Colonic mucosa (tissue), 4 donors: ENCODE measurements around the gene ADGB. TPM values are rescaled to one million over a fixed set of nuclear protein-coding genes. Genes with fewer than 3 reads are reported as not detected.
"Not testable (repeated sequence)": the region's sequence is repeated elsewhere in the genome, so short reads cannot be mapped to it uniquely, and the experiment has no call there.

Source experiments
- DNase-seq: peaks from one replicate; pipeline ENCODE4 v3.0.0-alpha.2; 2020
- H3K27ac ChIP-seq: fragments of 200-600 bp; one replicate; pipeline ENCODE4 v1.8.0; 2021
- H3K27me3 ChIP-seq: fragments of 200-600 bp; one replicate; pipeline ENCODE4 v1.8.0; 2021
- H3K36me3 ChIP-seq: fragments of 200-600 bp; one replicate; pipeline ENCODE4 v1.8.0; 2021
- H3K4me1 ChIP-seq: fragments of 200-600 bp; one replicate; pipeline ENCODE4 v1.8.0; 2021; ENCODE audit warnings: mild to moderate bottlenecking
- H3K4me3 ChIP-seq: fragments of 200-600 bp; one replicate; pipeline ENCODE4 v1.8.0; 2021
- H3K9ac ChIP-seq, 2 donors: one replicate each; pipeline ENCODE4 v1.7.0; 2013; ENCODE audit warnings: control low read depth in 2 of 2, low read depth in 2 of 2, low read length in 2 of 2
- H3K9me3 ChIP-seq: fragments of 200-600 bp; one replicate; pipeline ENCODE4 v1.8.0; 2021
- CTCF ChIP-seq: fragments of 200-600 bp; IDR thresholded peaks from one replicate; pipeline ENCODE4 v1.8.0; 2022; ENCODE audit warnings: antibody characterized with exemption, mild to moderate bottlenecking
- intact Hi-C: fragments of 100-400 bp; cut with DNase I; formaldehyde crosslinking; loops from one replicate; pipeline ENCODE4 v1.14.1; 2022
- total RNA-seq, 2 donors: library from RNA; stranded (reverse); fragmentation: NEBNext Ultra II Directional in 1 of 2; extraction: Animal tissue kit (Norgen Biotek cat#: 25700) in 1 of 2; gene quantifications; one replicate each; pipeline ENCODE4 v1.2.1, GENCODE V29; 2021
- donor health status: healthy.
- donor health status: DM: no; HTN: no; CAD: no.
- donor health status: DM: no; HTN: no; CAD: no.

Gene ADGB
- total RNA-seq: under 1 TPM; 0.57 to 0.72 TPM

GRCh38 chr6:146598772-146599405 is at the start of gene ADGB:
Gene ADGB (plus strand): TSS chr6:146598972. CDS start chr6:146599041, 69 bp downstream.
- H3K4me3 ChIP-seq: peak within 1 kb of the TSS; percentile 29
- peak within 1 kb of the TSS; percentile 16 for H3K27ac ChIP-seq
- intact Hi-C loops: loop anchor here (10.0 kb wide), 1 partner anchor 54 kb away; the partner anchor contains the start of gene RAB32
- no peaks in the 10 kb centered on the region for H3K9me3 ChIP-seq
- H3K36me3 ChIP-seq: no peaks in the 10 kb centered on the region
- H3K27me3 ChIP-seq: no peaks in the 10 kb centered on the region
- peak within 1 kb of the TSS; percentile 41 to 48 for H3K9ac ChIP-seq
- no peak for TF ChIP-seq CTCF
- peak; percentile 83 for DNase-seq
- no peaks in the 10 kb centered on the region for H3K4me1 ChIP-seq

- Histone ChIP-seq H3K9me3 (no peaks in the 10 kb centered on the region), H3K36me3 (peaks cover 6% of the 10 kb centered on the region), H3K4me3 (no peak overlapping the region), H3K27me3 (no peaks in the 10 kb centered on the region), H3K9ac (no peak overlapping the region), H3K4me1 (no peaks in the 10 kb centered on the region), H3K27ac (no peak overlapping the region)
- no peak for TF ChIP-seq CTCF
- intact Hi-C loops: no loop called here
- no peak for DNase-seq
Measured at GRCh38 chr6:146550911-146551310, 47.9 kb upstream of the ADGB start.

- Histone ChIP-seq H3K36me3 (peaks cover 6% of the 10 kb centered on the region), H3K27ac (no peak overlapping the region), H3K9ac (no peak overlapping the region), H3K9me3 (no peaks in the 10 kb centered on the region), H3K4me3 (no peak overlapping the region), H3K4me1 (no peaks in the 10 kb centered on the region), H3K27me3 (no peaks in the 10 kb centered on the region)
- no peak for DNase-seq
- TF ChIP-seq CTCF: no peak
- intact Hi-C loops: no loop called here
Measured at GRCh38 chr6:146551545-146551944, 47.2 kb upstream of the ADGB start.

- intact Hi-C loops: no loop called here
- no peak for DNase-seq
- no peak overlapping the region for H3K27ac ChIP-seq
- H3K27me3 ChIP-seq: no peaks in the 10 kb centered on the region
- H3K9me3 ChIP-seq: no peaks in the 10 kb centered on the region
- H3K9ac ChIP-seq: no peak overlapping the region
- H3K36me3 ChIP-seq: peaks cover 6% of the 10 kb centered on the region
- TF ChIP-seq CTCF: no peak
- H3K4me1 ChIP-seq: no peaks in the 10 kb centered on the region
- H3K4me3 ChIP-seq: no peak overlapping the region
Measured at GRCh38 chr6:146553377-146554135, 45.2 kb upstream of the ADGB start.

- no peak for DNase-seq
Measured at GRCh38 chr6:146560607-146561006, 38.2 kb upstream of the ADGB start.

GRCh38 chr6:146566661-146567060 is 32.1 kb upstream of the ADGB start:
- DNase-seq, H3K27ac ChIP-seq, H3K9me3 ChIP-seq, H3K36me3 ChIP-seq, H3K9ac ChIP-seq, H3K4me1 ChIP-seq, intact Hi-C loops, H3K27me3 ChIP-seq, H3K4me3 ChIP-seq: not testable (repeated sequence)

More at GRCh38 chr6:146560607-146561006, 38.2 kb upstream of the ADGB start:
- Histone ChIP-seq H3K4me3 (no peak overlapping the region), H3K36me3 (no peaks in the 10 kb centered on the region), H3K9ac (no peak overlapping the region), H3K4me1 (no peaks in the 10 kb centered on the region), H3K27me3 (no peaks in the 10 kb centered on the region), H3K27ac (no peak overlapping the region), H3K9me3 (no peaks in the 10 kb centered on the region)
- intact Hi-C loops: no loop called here
- no peak for TF ChIP-seq CTCF

GRCh38 chr6:146568619-146569018 is 30.2 kb upstream of the ADGB start:
- H3K9ac ChIP-seq, H3K9me3 ChIP-seq, H3K36me3 ChIP-seq, DNase-seq, H3K4me3 ChIP-seq, H3K4me1 ChIP-seq, H3K27ac ChIP-seq, intact Hi-C loops, H3K27me3 ChIP-seq: not testable (repeated sequence)
